Suprapubic skin (tissue), 4 donors: ENCODE measurements around the gene TPRA1. TPM values are rescaled to one million over a fixed set of nuclear protein-coding genes. Genes with fewer than 3 reads are reported as not detected.
A peak's percentile ranks its signal among the peaks of the same experiment; 100 is the strongest.

Experiments
- DNase-seq, 2 donors: peaks; one replicate each; pipeline ENCODE4 v3.0.0-alpha.2; 2019; ENCODE audit warnings: low spot score in 2 of 2
- H3K27ac ChIP-seq: fragments of 200-600 bp; sonication (generic); one replicate; pipeline ENCODE4 v1.5.1; 2019
- H3K27me3 ChIP-seq: fragments of 200-600 bp; sonication (generic); one replicate; pipeline ENCODE4 v1.5.1; 2019
- H3K36me3 ChIP-seq: fragments of 200-600 bp; sonication (generic); one replicate; pipeline ENCODE4 v1.5.1; 2019
- H3K4me1 ChIP-seq: fragments of 200-600 bp; sonication (generic); one replicate; pipeline ENCODE4 v1.5.1; 2019
- H3K4me3 ChIP-seq: fragments of 200-600 bp; sonication (generic); one replicate; pipeline ENCODE4 v1.5.1; 2019; ENCODE audit warnings: mild to moderate bottlenecking
- H3K9me3 ChIP-seq: fragments of 200-600 bp; sonication (generic); one replicate; pipeline ENCODE4 v1.5.1; 2019
- EP300 ChIP-seq: sonication (generic); formaldehyde crosslinking; IDR thresholded peaks from one replicate; pipeline ENCODE4 v1.6.1; 2017; ENCODE audit warnings: antibody characterized with exemption
- POLR2A ChIP-seq, 2 donors: fragments of 450-650 bp; IDR thresholded peaks; one replicate each; pipeline ENCODE4 v1.6.1; 2017; ENCODE audit warnings: antibody characterized with exemption in 2 of 2, mild to moderate bottlenecking in 2 of 2, moderate library complexity in 2 of 2
- POLR2AphosphoS5 ChIP-seq, 3 donors: sonication (generic); formaldehyde crosslinking; IDR thresholded peaks; one replicate each; pipeline ENCODE4 v1.6.1; 2017; ENCODE audit warnings: antibody characterized with exemption in 3 of 3
- WGBS: methylation state at CpG from one replicate; pipeline ENCODE4 v1.1.5; 2018; 5-methylcytosine and 5-hydroxymethylcytosine counted together
- total RNA-seq, 4 donors: library from RNA; depleted of rRNA; stranded (reverse); fragments of >200 nt; gene quantifications; one replicate each; pipeline ENCODE4 v1.1.0, GENCODE V29; 2016
- TF ChIP-seq, protein P1 (sequence below), 2 donors: fragments of 200-600 bp in 1 of 2; fragments of 450-650 bp in 1 of 2; sonication (generic) in 1 of 2; IDR thresholded peaks; one replicate each; pipeline ENCODE4 v1.5.1; 2016 to 2019; ENCODE audit warnings: antibody characterized with exemption in 2 of 2, mild to moderate bottlenecking in 1 of 2, moderate library complexity in 1 of 2

Gene TPRA1
- total RNA-seq, 4 donors from 2014 or later: 43.7 to 82.3 (median 64.3) TPM

DNA sequence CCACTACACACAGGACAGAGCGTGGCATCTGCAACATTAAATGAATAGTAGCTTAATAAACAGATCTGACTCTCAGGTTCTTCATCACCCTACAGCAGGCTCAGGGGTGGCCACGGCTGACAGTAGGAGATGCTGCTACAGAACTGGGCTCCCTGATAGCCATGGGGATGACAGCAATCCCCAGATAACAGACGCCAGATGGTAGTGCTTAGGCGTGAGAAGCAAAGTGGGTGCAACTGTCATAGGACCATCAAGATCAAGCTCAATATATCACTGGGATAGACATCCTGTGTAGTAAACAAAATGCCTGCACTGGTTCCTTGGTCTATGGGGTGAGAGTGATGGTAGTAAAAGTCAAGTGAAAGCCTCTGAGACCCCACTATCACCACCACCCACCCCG is 2.6 kb upstream of the TPRA1 start:
- Histone ChIP-seq H3K27me3 (no peaks in the 10 kb centered on the region), H3K4me3 (no peak overlapping the region), H3K4me1 (peaks cover 33% of the 10 kb centered on the region), H3K9me3 (no peaks in the 10 kb centered on the region), H3K36me3 (no peaks in the 10 kb centered on the region), H3K27ac (no peak overlapping the region)
- TF ChIP-seq, protein P1, sequence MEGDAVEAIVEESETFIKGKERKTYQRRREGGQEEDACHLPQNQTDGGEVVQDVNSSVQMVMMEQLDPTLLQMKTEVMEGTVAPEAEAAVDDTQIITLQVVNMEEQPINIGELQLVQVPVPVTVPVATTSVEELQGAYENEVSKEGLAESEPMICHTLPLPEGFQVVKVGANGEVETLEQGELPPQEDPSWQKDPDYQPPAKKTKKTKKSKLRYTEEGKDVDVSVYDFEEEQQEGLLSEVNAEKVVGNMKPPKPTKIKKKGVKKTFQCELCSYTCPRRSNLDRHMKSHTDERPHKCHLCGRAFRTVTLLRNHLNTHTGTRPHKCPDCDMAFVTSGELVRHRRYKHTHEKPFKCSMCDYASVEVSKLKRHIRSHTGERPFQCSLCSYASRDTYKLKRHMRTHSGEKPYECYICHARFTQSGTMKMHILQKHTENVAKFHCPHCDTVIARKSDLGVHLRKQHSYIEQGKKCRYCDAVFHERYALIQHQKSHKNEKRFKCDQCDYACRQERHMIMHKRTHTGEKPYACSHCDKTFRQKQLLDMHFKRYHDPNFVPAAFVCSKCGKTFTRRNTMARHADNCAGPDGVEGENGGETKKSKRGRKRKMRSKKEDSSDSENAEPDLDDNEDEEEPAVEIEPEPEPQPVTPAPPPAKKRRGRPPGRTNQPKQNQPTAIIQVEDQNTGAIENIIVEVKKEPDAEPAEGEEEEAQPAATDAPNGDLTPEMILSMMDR (IDR thresholded peaks at IDR 0.05): no peak
- no peak for TF ChIP-seq POLR2AphosphoS5 (IDR thresholded peaks at IDR 0.05)
- TF ChIP-seq EP300: no peak
- TF ChIP-seq POLR2A (IDR thresholded peaks at IDR 0.05): no peak
- WGBS: 86% methylated on average over 5 of the region's 5 CpGs
- DNase-seq: no peak

DNA sequence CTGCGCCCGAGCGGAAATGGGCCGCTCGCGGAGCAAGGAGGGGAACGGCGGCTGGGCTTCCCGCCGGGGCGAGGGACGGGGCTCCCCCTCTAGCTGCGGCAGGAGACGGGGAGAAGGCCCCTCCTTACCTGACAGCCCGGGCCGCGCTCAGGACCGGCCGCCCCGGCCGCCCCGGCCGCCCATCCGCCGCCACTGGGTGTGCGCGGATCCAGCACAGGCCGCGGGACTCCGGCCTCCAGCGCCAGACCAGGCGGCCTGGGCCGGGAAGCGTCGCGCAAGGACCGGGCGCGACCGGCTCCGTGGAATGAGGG is 296 bp downstream of the TPRA1 start:
- H3K27ac ChIP-seq: peak overlapping the region; percentile 81
- TF ChIP-seq EP300 (no peak), POLR2A (IDR thresholded peaks at IDR 0.05) (peak in 1 of 2 donors; percentile 55)
- H3K4me1 ChIP-seq: peaks cover 53% of the 10 kb centered on the region
- DNase-seq: no peak
- H3K9me3 ChIP-seq: no peaks in the 10 kb centered on the region
- peak overlapping the region; percentile 78 for H3K4me3 ChIP-seq
- H3K36me3 ChIP-seq: no peaks in the 10 kb centered on the region
- WGBS: no CpG with 5 or more reads among the region's 41 CpGs
- no peaks in the 10 kb centered on the region for H3K27me3 ChIP-seq

- H3K4me1 ChIP-seq: peaks cover 58% of the 10 kb centered on the region
- DNase-seq: no peak
- no peaks in the 10 kb centered on the region for H3K36me3 ChIP-seq
- peak overlapping the region; percentile 81 for H3K27ac ChIP-seq
- H3K9me3 ChIP-seq: no peaks in the 10 kb centered on the region
- H3K27me3 ChIP-seq: no peaks in the 10 kb centered on the region
- peak overlapping the region; percentile 78 for H3K4me3 ChIP-seq
- no CpG with 5 or more reads among the region's 56 CpGs for WGBS
- TF ChIP-seq POLR2AphosphoS5 (IDR thresholded peaks at IDR 0.05) (no peak), POLR2A (IDR thresholded peaks at IDR 0.05) (no peak), EP300 (no peak)
- TF ChIP-seq, protein P1 (IDR thresholded peaks at IDR 0.05): no peak
Observed at GRCh38 chr3:127589600-127590281, 792 bp downstream of the TPRA1 start.

DNA sequence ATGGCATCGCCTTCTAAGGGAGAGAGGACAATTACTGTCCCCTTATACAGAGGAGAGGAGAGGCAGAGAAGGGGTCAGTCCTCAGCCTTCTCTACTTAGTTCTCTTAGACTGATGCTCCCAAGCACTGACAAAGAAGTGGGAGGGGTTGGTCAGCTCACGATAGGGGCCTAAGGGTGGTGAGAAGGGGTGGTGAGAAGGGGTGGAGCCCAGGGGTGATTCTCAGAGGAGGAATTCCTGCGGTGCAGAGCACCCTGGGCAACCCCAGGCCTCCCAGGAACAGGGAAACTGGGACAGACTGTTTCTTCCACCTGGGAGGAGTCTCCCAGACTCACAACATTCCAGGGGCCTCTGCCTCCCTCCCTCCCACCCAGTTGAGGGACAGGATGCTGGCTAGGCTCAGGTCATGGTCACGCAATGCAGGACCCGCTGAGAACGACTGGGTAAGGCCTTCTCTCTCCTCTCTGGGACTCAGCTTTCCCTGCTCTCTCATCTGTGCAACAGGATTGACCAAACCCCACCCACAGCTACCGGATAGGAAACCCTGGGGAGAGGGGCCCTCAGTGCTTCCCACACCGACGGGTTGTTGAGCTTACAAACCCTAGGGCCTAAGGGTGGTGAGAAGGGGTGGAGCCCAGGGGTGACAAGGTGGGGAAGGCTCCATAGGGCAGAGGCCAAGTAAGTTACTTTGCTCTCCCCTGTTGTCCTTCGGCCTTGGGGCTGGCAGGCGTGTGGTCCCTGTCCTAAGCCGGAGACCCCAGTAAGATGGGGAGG is 1.5 kb downstream of the TPRA1 start:
- H3K27me3 ChIP-seq: no peaks in the 10 kb centered on the region
- WGBS: 18% methylated on average over 12 of the region's 12 CpGs
- peaks cover 62% of the 10 kb centered on the region for H3K4me1 ChIP-seq
- H3K4me3 ChIP-seq: peak overlapping the region; percentile 78
- H3K27ac ChIP-seq: peak overlapping the region; percentile 81
- no peaks in the 10 kb centered on the region for H3K9me3 ChIP-seq
- TF ChIP-seq POLR2A (IDR thresholded peaks at IDR 0.05) (no peak), EP300 (no peak), POLR2AphosphoS5 (IDR thresholded peaks at IDR 0.05) (no peak)
- TF ChIP-seq, protein P1 (IDR thresholded peaks at IDR 0.05): no peak
- no peak for DNase-seq
- no peaks in the 10 kb centered on the region for H3K36me3 ChIP-seq

- TF ChIP-seq, protein P1 (IDR thresholded peaks at IDR 0.05): no peak
- TF ChIP-seq POLR2A (IDR thresholded peaks at IDR 0.05) (no peak), POLR2AphosphoS5 (IDR thresholded peaks at IDR 0.05) (no peak), EP300 (no peak)
- peaks cover 62% of the 10 kb centered on the region for H3K4me1 ChIP-seq
- WGBS: 87% methylated on average over 3 of the region's 4 CpGs
- H3K4me3 ChIP-seq: peak overlapping the region; percentile 78
- no peak for DNase-seq
- H3K27ac ChIP-seq: peak overlapping the region; percentile 14
- no peaks in the 10 kb centered on the region for H3K36me3 ChIP-seq
- H3K9me3 ChIP-seq: no peaks in the 10 kb centered on the region
- H3K27me3 ChIP-seq: no peaks in the 10 kb centered on the region
Observed at GRCh38 chr3:127587876-127588275, 2.7 kb downstream of the TPRA1 start.
